Measurements from ENCODE around the gene VAMP2. TPM values are rescaled to one million over a fixed set of nuclear protein-coding genes. Genes with fewer than 3 reads are reported as not detected.
A peak's percentile ranks its signal among the peaks of the same experiment; 100 is the strongest.

Gene VAMP2
- polyA plus RNA-seq, 1 donor from 2014 or later = 98.3 TPM

- no peak overlapping the region for H3K27ac ChIP-seq (ENCODE audit: low read length)
- H3F3A ChIP-seq (ENCODE audit: insufficient read depth, low read length, poor library complexity, severe bottlenecking) = peaks cover 12% of the 10 kb centered on the region
- no peak overlapping the region for H2AFZ ChIP-seq (ENCODE audit: low read depth, low read length)
- peaks cover 56% of the 10 kb centered on the region for H3K27me3 ChIP-seq (ENCODE audit: insufficient read depth, low read depth, low read length)
- peaks cover 6% of the 10 kb centered on the region for H4K20me1 ChIP-seq (ENCODE audit: insufficient read depth)
- no peaks in the 10 kb centered on the region for H3K9me2 ChIP-seq (ENCODE audit: insufficient read depth, low read length)
- peak overlapping the region; percentile 88 for H3K4me3 ChIP-seq (ENCODE audit: low read length)
- TF ChIP-seq RAD21 (conservative IDR thresholded peaks at IDR 0.05) (no peak), SMC3 (conservative IDR thresholded peaks at IDR 0.05; ENCODE audit: poor library complexity) (no peak), EP300 (conservative IDR thresholded peaks at IDR 0.05; ENCODE audit: poor library complexity, severe bottlenecking) (no peak), REST (IDR thresholded peaks at IDR 0.05; ENCODE audit: borderline replicate concordance) (no peak), MXI1 (conservative IDR thresholded peaks at IDR 0.05; ENCODE audit: poor library complexity, severe bottlenecking) (no peak), TAF1 (IDR thresholded peaks at IDR 0.05; ENCODE audit: low read depth) (no peak), CTCF (IDR thresholded peaks at IDR 0.05; ENCODE audit: poor library complexity, severe bottlenecking) (no peak), POLR2AphosphoS5 (IDR thresholded peaks at IDR 0.05) (no peak), EZH2 (IDR thresholded peaks at IDR 0.05; ENCODE audit: borderline replicate concordance, insufficient read depth, low read length, poor library complexity, severe bottlenecking) (no peak)
- no peaks in the 10 kb centered on the region for H3K36me3 ChIP-seq (ENCODE audit: insufficient read depth, low read length)
- H3K79me2 ChIP-seq (replicated peaks; ENCODE audit: insufficient read depth, low read length) = no peaks in the 10 kb centered on the region
- peak overlapping the region; percentile 61 for H3K9ac ChIP-seq (ENCODE audit: low read length)
- H3K9me3 ChIP-seq (ENCODE audit: low read length) = no peaks in the 10 kb centered on the region
- H3K4me2 ChIP-seq (ENCODE audit: low read length) = no peak overlapping the region
These were observed 41.4 kb downstream of the VAMP2 start for GRCh38 chr17:8121407-8121680.

- H3K4me3 ChIP-seq (ENCODE audit: low read length) = peak overlapping the region; percentile 88
- H4K20me1 ChIP-seq (ENCODE audit: insufficient read depth) = peaks cover 6% of the 10 kb centered on the region
- H3K27me3 ChIP-seq (ENCODE audit: insufficient read depth, low read depth, low read length) = peaks cover 61% of the 10 kb centered on the region
- no peaks in the 10 kb centered on the region for H3K9me3 ChIP-seq (ENCODE audit: low read length)
- H3K36me3 ChIP-seq (ENCODE audit: insufficient read depth, low read length) = no peaks in the 10 kb centered on the region
- H3K79me2 ChIP-seq (replicated peaks; ENCODE audit: insufficient read depth, low read length) = no peaks in the 10 kb centered on the region
- peaks cover 12% of the 10 kb centered on the region for H3F3A ChIP-seq (ENCODE audit: insufficient read depth, low read length, poor library complexity, severe bottlenecking)
- TF ChIP-seq CTCF (IDR thresholded peaks at IDR 0.05; ENCODE audit: poor library complexity, severe bottlenecking) (peak; percentile 54), EZH2 (IDR thresholded peaks at IDR 0.05; ENCODE audit: borderline replicate concordance, insufficient read depth, low read length, poor library complexity, severe bottlenecking) (no peak), POLR2AphosphoS5 (IDR thresholded peaks at IDR 0.05) (peak; percentile 24), MXI1 (conservative IDR thresholded peaks at IDR 0.05; ENCODE audit: poor library complexity, severe bottlenecking) (peak; percentile 30), REST (IDR thresholded peaks at IDR 0.05; ENCODE audit: borderline replicate concordance) (no peak), RAD21 (conservative IDR thresholded peaks at IDR 0.05) (no peak), TAF1 (IDR thresholded peaks at IDR 0.05; ENCODE audit: low read depth) (no peak), EP300 (conservative IDR thresholded peaks at IDR 0.05; ENCODE audit: poor library complexity, severe bottlenecking) (no peak)
- H3K4me2 ChIP-seq (ENCODE audit: low read length) = peak overlapping the region; percentile 84
- no peak overlapping the region for H2AFZ ChIP-seq (ENCODE audit: low read depth, low read length)
- no peaks in the 10 kb centered on the region for H3K9me2 ChIP-seq (ENCODE audit: insufficient read depth, low read length)
- H3K27ac ChIP-seq (ENCODE audit: low read length) = peak overlapping the region; percentile 79
- peak overlapping the region; percentile 31 for H3K9ac ChIP-seq (ENCODE audit: low read length)
These were observed 42.0 kb downstream of the VAMP2 start for GRCh38 chr17:8120520-8121406.
